ENCODE measurements around the gene MATR3.

The MATR3 gene

DNA sequence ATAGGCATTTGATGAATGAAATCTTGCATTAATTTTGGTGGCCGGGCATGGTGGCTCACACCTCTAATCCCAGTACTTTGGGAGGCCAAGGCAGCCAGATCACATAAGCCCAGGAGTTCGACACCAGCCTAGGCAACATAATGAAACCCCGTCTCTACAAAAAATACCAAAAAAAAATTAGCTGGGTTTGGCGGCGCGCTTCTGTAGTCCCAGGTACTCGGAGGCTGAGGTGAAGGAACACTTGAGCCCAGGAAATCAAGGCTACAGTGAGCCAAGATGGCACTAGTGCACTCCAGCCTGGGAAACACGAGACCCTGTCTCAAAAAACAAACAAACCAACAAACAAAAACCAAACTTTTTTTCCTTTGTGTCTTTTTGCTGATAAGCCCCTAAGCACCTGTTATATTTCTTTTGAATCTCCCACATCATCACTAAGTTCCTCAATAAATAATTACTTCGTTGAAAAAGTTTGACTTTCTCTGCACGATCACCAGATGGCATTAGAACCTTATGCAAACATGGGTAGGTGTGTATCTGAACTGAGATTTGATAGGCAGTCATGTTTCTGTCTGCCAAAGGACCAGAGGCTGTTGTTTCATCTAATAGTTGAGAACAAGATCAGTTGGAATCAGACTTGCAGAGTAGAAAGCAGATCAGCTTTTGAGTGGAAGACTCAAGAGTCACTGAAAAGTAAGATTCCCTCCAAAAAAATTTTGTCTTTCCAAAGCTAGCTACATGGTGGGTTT is 5.5 kb upstream of the MATR3 start:
- H3K4me3 ChIP-seq (ENCODE audit: low read depth, low read length): no peak overlapping the region
- peak; percentile 58 for DNase-seq (ENCODE audit: low read depth)
- peak; percentile 16 for TF ChIP-seq CTCF (IDR thresholded peaks at IDR 0.05; ENCODE audit: insufficient read depth, low read depth, low read length, missing control alignments)

GRCh38 chr5:139291051-139291450 is 2.5 kb upstream of the MATR3 start:
- no peak overlapping the region for H3K4me3 ChIP-seq (ENCODE audit: low read depth, low read length)
- TF ChIP-seq CTCF (IDR thresholded peaks at IDR 0.05; ENCODE audit: insufficient read depth, low read depth, low read length, missing control alignments): no peak
- no peak for DNase-seq (ENCODE audit: low read depth)

GRCh38 chr5:139293202-139293506 is 386 bp upstream of the MATR3 start:
- H3K4me3 ChIP-seq (ENCODE audit: low read depth, low read length): peak overlapping the region; percentile 65
- no peak for TF ChIP-seq CTCF (IDR thresholded peaks at IDR 0.05; ENCODE audit: insufficient read depth, low read depth, low read length, missing control alignments)
- DNase-seq (ENCODE audit: low read depth): no peak

GRCh38 chr5:139294374-139295165 is 1.0 kb downstream of the MATR3 start:
- DNase-seq (ENCODE audit: low read depth): peak; percentile 86

DNA sequence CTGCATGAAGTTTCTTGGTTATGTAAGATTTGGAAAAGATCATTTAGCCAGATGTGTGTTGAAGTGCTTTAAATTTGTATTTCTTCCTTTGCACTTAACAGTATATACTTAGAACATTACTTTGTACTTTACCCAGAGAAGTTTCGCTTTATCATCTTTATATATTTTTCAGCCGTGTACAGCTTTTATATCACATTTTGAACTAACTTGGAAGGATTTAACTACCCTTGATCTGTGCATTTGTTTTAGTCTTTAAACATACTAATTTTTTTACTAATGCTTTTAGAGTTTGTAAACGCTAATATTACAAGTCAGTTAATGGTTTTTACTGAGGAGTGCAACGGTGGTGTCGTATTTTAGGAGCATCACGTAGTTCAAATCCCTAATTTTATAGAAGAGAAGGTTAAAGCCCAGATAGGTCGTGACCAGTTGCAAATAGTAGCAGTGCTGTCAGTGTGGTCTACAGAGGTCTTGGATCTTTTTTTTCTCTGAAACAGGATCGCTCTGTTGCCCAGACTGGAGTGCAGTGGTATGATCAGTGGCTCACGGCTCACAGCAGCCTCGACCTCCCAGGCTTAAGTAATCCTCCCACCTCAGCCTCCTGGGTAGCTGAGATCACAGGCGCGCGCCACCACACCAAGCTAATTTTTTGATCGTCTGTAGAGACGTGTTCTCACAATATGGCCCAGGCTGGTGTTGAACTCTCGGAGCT is 2.0 kb downstream of the MATR3 start:
- no peak for TF ChIP-seq CTCF (IDR thresholded peaks at IDR 0.05; ENCODE audit: insufficient read depth, low read depth, low read length, missing control alignments)
- no peak for DNase-seq (ENCODE audit: low read depth)
- H3K4me3 ChIP-seq (ENCODE audit: low read depth, low read length): peak overlapping the region; percentile 65

More at GRCh38 chr5:139294374-139295165, 1.0 kb downstream of the MATR3 start:
- TF ChIP-seq CTCF (IDR thresholded peaks at IDR 0.05; ENCODE audit: insufficient read depth, low read depth, low read length, missing control alignments): peak; percentile 22
- H3K4me3 ChIP-seq (ENCODE audit: low read depth, low read length): peak overlapping the region; percentile 65

DNA sequence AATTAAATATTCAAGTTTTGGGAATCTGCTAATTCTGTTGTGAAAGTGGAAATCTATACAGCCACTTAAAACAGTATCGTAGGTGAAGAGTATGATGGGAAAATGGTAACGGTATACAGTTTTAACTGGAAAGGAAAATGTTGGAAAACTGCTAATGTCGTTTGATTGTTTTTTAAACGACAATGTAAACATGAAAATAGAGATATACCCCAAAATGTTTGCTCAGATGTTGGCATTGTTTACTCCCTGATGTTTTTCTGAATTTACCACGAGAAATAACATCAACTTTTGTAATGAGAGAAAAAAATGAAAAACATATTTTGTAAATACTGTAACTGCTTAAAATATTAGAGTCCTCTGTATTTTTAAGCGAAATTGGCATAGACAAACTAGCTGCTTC is 2.7 kb downstream of the MATR3 start:
- H3K4me3 ChIP-seq (ENCODE audit: low read depth, low read length): peak overlapping the region; percentile 65
- no peak for DNase-seq (ENCODE audit: low read depth)
- no peak for TF ChIP-seq CTCF (IDR thresholded peaks at IDR 0.05; ENCODE audit: insufficient read depth, low read depth, low read length, missing control alignments)

Data from GM12865 (cell line).